Mesendoderm (in vitro differentiated cells): ENCODE results near the gene PDE1C.

Experiments
- DNase-seq: peaks from one replicate; pipeline ENCODE4 v3.0.0; 2013
- H2AK5ac ChIP-seq: 2 replicates; pipeline ENCODE4 v1.6.1; 2013; ENCODE audit warnings: low read length, inconsistent platforms
- H2BK120ac ChIP-seq: 2 replicates; pipeline ENCODE4 v1.6.1; 2013; ENCODE audit warnings: low read depth, mild to moderate bottlenecking, low read length, moderate library complexity, mixed read lengths
- H2BK15ac ChIP-seq: replicated peaks from 2 replicates; pipeline ENCODE4 v1.6.1; 2013; ENCODE audit warnings: low read depth, mild to moderate bottlenecking, moderate library complexity
- H2BK5ac ChIP-seq: 2 replicates; pipeline ENCODE4 v1.6.1; 2013; ENCODE audit warnings: low read length, inconsistent platforms
- H3K18ac ChIP-seq: 2 replicates; pipeline ENCODE4 v1.6.1; 2013; ENCODE audit warnings: mild to moderate bottlenecking, low read length, mixed read lengths
- H3K23ac ChIP-seq: one replicate; pipeline ENCODE4 v1.6.1; 2013; ENCODE audit warnings: low read length
- H3K27ac ChIP-seq: 2 replicates; pipeline ENCODE4 v1.5.1; 2013; ENCODE audit warnings: low read depth, mild to moderate bottlenecking, inconsistent platforms, low read length, moderate library complexity
- H3K27me3 ChIP-seq: 2 replicates; pipeline ENCODE4 v1.6.1; 2013; ENCODE audit warnings: low read length, control low read depth, mild to moderate bottlenecking, inconsistent platforms; ENCODE audit not compliant: insufficient read depth, poor library complexity
- H3K36me3 ChIP-seq: 2 replicates; pipeline ENCODE4 v1.6.1; 2013; ENCODE audit warnings: low read length, inconsistent platforms; ENCODE audit not compliant: control insufficient read depth, insufficient read depth
- H3K4ac ChIP-seq: one replicate; pipeline ENCODE4 v1.6.1; 2013; ENCODE audit warnings: low read depth, mild to moderate bottlenecking, low read length, moderate library complexity
- H3K4me1 ChIP-seq: 2 replicates; pipeline ENCODE4 v1.6.1; 2013; ENCODE audit warnings: low read depth, low read length, inconsistent platforms; ENCODE audit not compliant: control insufficient read depth
- H3K4me2 ChIP-seq: 2 replicates; pipeline ENCODE4 v1.6.1; 2013; ENCODE audit warnings: low read length
- H3K4me3 ChIP-seq: 2 replicates; pipeline ENCODE4 v1.5.1; 2013; ENCODE audit warnings: mild to moderate bottlenecking, low read length
- H3K56ac ChIP-seq: one replicate; pipeline ENCODE4 v1.6.1; 2013; ENCODE audit warnings: low read length
- H3K79me1 ChIP-seq: 2 replicates; pipeline ENCODE4 v1.6.1; 2013; ENCODE audit warnings: low read length, inconsistent platforms
- H3K79me2 ChIP-seq: 2 replicates; pipeline ENCODE4 v1.6.1; 2013; ENCODE audit warnings: mild to moderate bottlenecking, low read length; ENCODE audit not compliant: control insufficient read depth, insufficient read depth
- H3K9ac ChIP-seq: 2 replicates; pipeline ENCODE4 v1.6.1; 2013; ENCODE audit warnings: low read length, inconsistent platforms
- H4K5ac ChIP-seq: one replicate; pipeline ENCODE4 v1.6.1; 2013; ENCODE audit warnings: low read length
- H4K8ac ChIP-seq: one replicate; pipeline ENCODE4 v1.6.1; 2013; ENCODE audit warnings: low read depth, mild to moderate bottlenecking, control low read depth, low read length, moderate library complexity
- WGBS: extraction: QIAGEN DNeasy Blood & Tissue Kit; methylation state at CpG from one replicate; pipeline ENCODE4 v1.1.7; 2013; ENCODE audit warnings: low lambda C conversion rate, missing lambda C conversion rate; ENCODE audit not compliant: insufficient coverage; ENCODE audit errors: extremely low coverage; 5-methylcytosine and 5-hydroxymethylcytosine counted together

PDE1C gene

DNA sequence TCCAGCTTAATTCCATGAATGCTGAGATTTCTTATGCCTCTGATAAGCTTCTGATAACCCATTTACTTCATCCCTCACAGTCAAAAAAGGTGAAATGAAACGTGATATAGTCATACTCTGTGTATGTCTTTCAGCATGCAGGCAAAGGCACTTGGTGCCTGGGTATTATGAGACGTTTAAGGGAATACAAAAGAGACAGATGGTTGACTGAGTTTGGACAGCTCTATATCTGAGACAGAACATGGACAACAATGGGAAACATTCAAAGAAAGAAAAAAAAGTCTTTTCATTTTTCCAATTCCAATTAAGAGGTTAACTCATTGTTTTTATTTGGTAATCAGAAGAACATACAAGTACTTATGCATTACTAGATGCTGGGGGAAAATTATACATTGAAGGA lies 287.0 kb downstream of the PDE1C start:
- no peaks in the 10 kb centered on the region for H3K4me1 ChIP-seq
- H3K9ac ChIP-seq: no peak overlapping the region
- H4K5ac ChIP-seq: no peak overlapping the region
- no peak overlapping the region for H2BK5ac ChIP-seq
- H3K27me3 ChIP-seq: no peaks in the 10 kb centered on the region
- no CpG with 5 or more reads among the region's 2 CpGs for WGBS
- H3K79me1 ChIP-seq: no peaks in the 10 kb centered on the region
- H2BK15ac ChIP-seq: no peak overlapping the region
- no peaks in the 10 kb centered on the region for H3K79me2 ChIP-seq
- H3K56ac ChIP-seq: no peak overlapping the region
- no peaks in the 10 kb centered on the region for H3K36me3 ChIP-seq
- no peak overlapping the region for H2BK120ac ChIP-seq
- no peak overlapping the region for H3K4me2 ChIP-seq
- no peak for DNase-seq
- H4K8ac ChIP-seq: no peak overlapping the region
- no peak overlapping the region for H3K18ac ChIP-seq
- no peak overlapping the region for H3K4me3 ChIP-seq
- H3K27ac ChIP-seq: no peak overlapping the region
- no peak overlapping the region for H3K4ac ChIP-seq
- H2AK5ac ChIP-seq: no peak overlapping the region
- H3K23ac ChIP-seq: no peak overlapping the region

DNA sequence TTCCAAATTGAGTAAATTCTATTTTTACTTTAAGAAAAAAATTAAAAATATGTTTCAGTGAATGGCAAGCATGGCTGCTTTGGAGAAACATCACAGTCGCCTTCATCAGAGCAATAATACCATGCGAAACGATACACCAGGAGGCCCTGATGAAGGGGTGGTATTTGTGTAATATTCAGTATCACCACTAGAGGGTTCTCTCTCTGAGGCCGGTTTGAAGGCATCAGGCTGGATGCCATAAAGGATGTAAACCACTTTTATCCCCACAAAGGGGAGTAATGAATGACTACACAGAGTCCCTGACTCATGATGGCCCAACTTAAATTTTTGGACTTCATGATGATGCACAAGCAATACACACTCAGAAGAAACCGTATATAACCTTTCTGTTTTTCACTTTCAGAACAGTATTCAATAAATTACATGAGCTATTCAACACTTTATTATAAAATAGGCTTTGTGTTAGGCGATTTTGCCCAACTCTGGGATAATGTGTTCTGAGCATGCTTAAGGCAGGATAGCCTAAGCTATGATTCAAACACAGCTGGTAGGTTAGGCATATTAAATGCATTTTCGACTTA lies 287.7 kb downstream of the PDE1C start:
- no peak overlapping the region for H4K5ac ChIP-seq
- no peak overlapping the region for H2BK5ac ChIP-seq
- no peak overlapping the region for H3K56ac ChIP-seq
- peak; percentile 81 for DNase-seq
- H3K18ac ChIP-seq: no peak overlapping the region
- H3K27me3 ChIP-seq: no peaks in the 10 kb centered on the region
- no peak overlapping the region for H2BK15ac ChIP-seq
- H2AK5ac ChIP-seq: no peak overlapping the region
- H3K4me3 ChIP-seq: no peak overlapping the region
- no peak overlapping the region for H4K8ac ChIP-seq
- H3K4me1 ChIP-seq: no peaks in the 10 kb centered on the region
- no CpG with 5 or more reads among the region's 7 CpGs for WGBS
- no peak overlapping the region for H3K23ac ChIP-seq
- no peak overlapping the region for H3K4me2 ChIP-seq
- H3K36me3 ChIP-seq: no peaks in the 10 kb centered on the region
- H3K4ac ChIP-seq: no peak overlapping the region
- H3K79me2 ChIP-seq: no peaks in the 10 kb centered on the region
- H3K79me1 ChIP-seq: no peaks in the 10 kb centered on the region
- H3K27ac ChIP-seq: no peak overlapping the region
- no peak overlapping the region for H2BK120ac ChIP-seq
- no peak overlapping the region for H3K9ac ChIP-seq

DNA sequence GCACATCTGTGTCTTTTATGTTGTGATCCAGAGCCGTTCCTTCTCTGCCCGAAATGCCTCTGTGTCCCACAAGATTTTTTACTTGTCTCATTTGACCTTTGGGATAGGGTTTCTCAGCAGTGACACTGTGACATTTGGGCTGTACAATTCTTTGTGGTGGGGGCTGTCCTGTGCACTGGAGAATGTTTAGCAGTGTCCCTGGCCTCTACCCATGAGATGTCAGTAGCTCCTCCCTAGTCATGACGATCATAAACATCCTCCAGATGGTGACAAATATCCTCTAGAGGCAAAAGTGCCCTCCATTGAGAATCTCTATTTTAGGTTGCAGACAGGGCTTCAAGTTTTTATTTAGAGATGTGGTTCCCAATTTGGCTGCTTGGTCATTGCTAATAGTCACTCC lies 291.9 kb downstream of the PDE1C start:
- Histone ChIP-seq H3K9ac (no peak overlapping the region), H3K4me2 (no peak overlapping the region), H3K36me3 (no peaks in the 10 kb centered on the region), H3K23ac (no peak overlapping the region), H2BK120ac (no peak overlapping the region), H3K4me3 (no peak overlapping the region), H4K5ac (no peak overlapping the region), H2AK5ac (no peak overlapping the region), H3K18ac (no peak overlapping the region), H3K27ac (no peak overlapping the region), H3K4ac (no peak overlapping the region), H2BK5ac (no peak overlapping the region), H3K79me1 (no peaks in the 10 kb centered on the region), H2BK15ac (no peak overlapping the region), H3K56ac (no peak overlapping the region), H3K79me2 (no peaks in the 10 kb centered on the region), H4K8ac (no peak overlapping the region), H3K27me3 (peaks cover 4% of the 10 kb centered on the region), H3K4me1 (peaks cover 2% of the 10 kb centered on the region)
- no CpG with 5 or more reads among the region's 3 CpGs for WGBS
- no peak for DNase-seq

DNA sequence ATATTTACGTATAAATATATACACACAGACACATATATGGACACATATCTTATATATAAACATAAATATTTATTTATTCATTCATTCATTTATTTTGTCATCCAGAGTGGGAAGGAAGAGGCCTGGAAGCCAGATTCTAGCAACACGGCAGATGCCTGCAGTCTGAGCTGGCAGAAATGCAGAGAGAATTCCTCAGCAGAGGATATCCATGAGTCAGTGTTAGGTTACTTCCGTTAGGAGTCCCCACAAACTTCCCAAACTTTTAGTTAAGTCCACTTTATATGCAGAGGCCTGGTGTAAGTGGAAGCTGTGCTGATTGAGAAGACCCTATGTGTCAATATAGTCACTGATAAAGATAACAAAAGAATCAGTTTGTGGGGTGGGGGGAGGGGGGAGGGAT lies 293.6 kb downstream of the PDE1C start:
- Histone ChIP-seq H2BK5ac (no peak overlapping the region), H4K8ac (no peak overlapping the region), H4K5ac (no peak overlapping the region), H3K36me3 (no peaks in the 10 kb centered on the region), H2BK15ac (no peak overlapping the region), H3K56ac (no peak overlapping the region), H3K18ac (no peak overlapping the region), H3K23ac (no peak overlapping the region), H3K79me1 (no peaks in the 10 kb centered on the region), H3K27ac (no peak overlapping the region), H2BK120ac (no peak overlapping the region), H3K27me3 (peaks cover 7% of the 10 kb centered on the region), H3K79me2 (no peaks in the 10 kb centered on the region), H3K4me3 (no peak overlapping the region), H3K4ac (no peak overlapping the region), H3K4me2 (no peak overlapping the region), H3K4me1 (peaks cover 2% of the 10 kb centered on the region), H2AK5ac (no peak overlapping the region), H3K9ac (no peak overlapping the region)
- no CpG with 5 or more reads among the region's 3 CpGs for WGBS
- DNase-seq: peak; percentile 84

DNA sequence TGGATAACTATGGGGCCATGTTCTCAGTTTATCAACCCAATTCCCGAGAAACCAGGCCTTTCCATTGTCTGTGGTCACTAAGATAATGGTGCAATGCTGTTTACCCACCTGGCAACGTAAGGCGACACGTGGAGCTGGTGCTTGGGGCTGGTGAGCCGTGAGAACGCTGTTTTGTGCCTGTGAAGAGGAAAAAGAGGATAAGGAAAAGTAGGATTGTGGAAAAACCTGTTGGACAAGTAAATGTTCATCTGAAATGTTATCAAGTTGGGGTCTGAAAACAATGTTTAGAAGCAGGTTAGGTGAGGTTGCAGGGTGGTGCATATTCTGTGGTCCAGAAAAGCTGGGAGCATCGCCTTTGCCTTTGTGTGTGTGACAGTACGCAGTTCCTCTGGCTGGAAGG lies 294.7 kb downstream of the PDE1C start:
- Histone ChIP-seq H3K18ac (no peak overlapping the region), H3K4me2 (no peak overlapping the region), H2BK120ac (no peak overlapping the region), H3K4ac (no peak overlapping the region), H4K8ac (no peak overlapping the region), H3K27ac (no peak overlapping the region), H2BK5ac (no peak overlapping the region), H3K23ac (no peak overlapping the region), H2BK15ac (no peak overlapping the region), H3K79me1 (no peaks in the 10 kb centered on the region), H3K56ac (no peak overlapping the region), H3K27me3 (peaks cover 9% of the 10 kb centered on the region), H4K5ac (no peak overlapping the region), H2AK5ac (no peak overlapping the region), H3K36me3 (no peaks in the 10 kb centered on the region), H3K79me2 (no peaks in the 10 kb centered on the region), H3K9ac (no peak overlapping the region), H3K4me3 (no peak overlapping the region), H3K4me1 (peaks cover 2% of the 10 kb centered on the region)
- DNase-seq: peak; percentile 69
- no CpG with 5 or more reads among the region's 8 CpGs for WGBS

DNA sequence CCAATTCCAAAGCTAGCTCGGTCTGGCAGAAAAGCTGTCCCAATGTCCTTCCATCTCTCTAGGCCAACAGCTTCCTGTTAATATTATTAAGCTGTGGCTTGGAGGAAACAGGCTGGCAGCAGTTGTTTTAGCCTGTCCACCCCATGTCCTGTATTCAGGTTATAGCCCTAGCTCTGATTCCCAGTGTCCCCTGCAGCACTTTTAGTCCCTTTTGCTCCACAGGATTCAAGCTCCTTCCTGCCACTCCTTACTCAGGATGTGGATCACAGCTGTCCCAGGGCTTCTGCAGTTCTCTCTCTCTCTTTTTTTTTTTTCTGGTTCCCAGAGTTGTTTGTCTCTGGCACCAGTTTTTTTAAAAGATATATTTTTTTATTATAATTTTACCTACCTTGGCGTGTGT lies 298.0 kb downstream of the PDE1C start:
- Histone ChIP-seq H3K4me1 (peaks cover 2% of the 10 kb centered on the region), H3K27me3 (peaks cover 13% of the 10 kb centered on the region), H4K8ac (no peak overlapping the region), H2AK5ac (no peak overlapping the region), H3K23ac (no peak overlapping the region), H3K79me2 (no peaks in the 10 kb centered on the region), H2BK5ac (no peak overlapping the region), H2BK15ac (no peak overlapping the region), H3K4ac (no peak overlapping the region), H4K5ac (no peak overlapping the region), H3K18ac (no peak overlapping the region), H3K56ac (no peak overlapping the region), H3K4me2 (no peak overlapping the region), H3K36me3 (no peaks in the 10 kb centered on the region), H2BK120ac (no peak overlapping the region), H3K27ac (no peak overlapping the region), H3K79me1 (no peaks in the 10 kb centered on the region), H3K4me3 (no peak overlapping the region), H3K9ac (no peak overlapping the region)
- no CpG with 5 or more reads among the region's 2 CpGs for WGBS
- no peak for DNase-seq
